Muscle of leg (tissue), 11 donors: ENCODE results near the gene ZBTB2. TPM values are rescaled to one million over a fixed set of nuclear protein-coding genes. Genes with fewer than 3 reads are reported as not detected.

ENCODE experiments used
- DNase-seq: peaks from one replicate; pipeline ENCODE4 v3.0.0; 2013
- H3K27ac ChIP-seq: one replicate; pipeline ENCODE4 v1.5.1; 2013; ENCODE audit warnings: mild to moderate bottlenecking, low read length, control low read depth
- H3K27me3 ChIP-seq: one replicate; pipeline ENCODE4 v1.6.1; 2013; ENCODE audit warnings: low read length; ENCODE audit not compliant: control insufficient read depth, insufficient read depth
- H3K36me3 ChIP-seq: one replicate; pipeline ENCODE4 v1.6.1; 2013; ENCODE audit warnings: low read length; ENCODE audit not compliant: control insufficient read depth, insufficient read depth
- H3K4me1 ChIP-seq: one replicate; pipeline ENCODE4 v1.6.1; 2013; ENCODE audit warnings: low read length; ENCODE audit not compliant: control insufficient read depth, insufficient read depth
- H3K4me3 ChIP-seq: one replicate; pipeline ENCODE4 v1.5.1; 2013; ENCODE audit warnings: low read length, control low read depth
- H3K9me3 ChIP-seq: replicated peaks from 2 replicates; pipeline ENCODE4 v1.6.1; 2013; ENCODE audit warnings: low read depth, low read length; ENCODE audit not compliant: control insufficient read depth
- WGBS: methylation state at CpG from one replicate; pipeline ENCODE4 v1.1.5; 2013; ENCODE audit warnings: missing lambda C conversion rate; ENCODE audit not compliant: insufficient coverage; 5-methylcytosine and 5-hydroxymethylcytosine counted together
- polyA plus RNA-seq, 8 donors: library from polyadenylated mRNA; unstranded; fragments of 120-200 nt; gene quantifications; one replicate each; pipeline versions ENCODE4 v1.2.1 to v1.2.3, GENCODE V29; 2013; ENCODE audit warnings: inconsistent platforms in 1 of 8, low replicate concordance in 1 of 8; ENCODE audit not compliant: insufficient read length in 8 of 8, insufficient read depth in 1 of 8
- total RNA-seq: library from RNA; stranded (reverse); fragments of 120-200 nt; gene quantifications from one replicate; pipeline ENCODE4 v1.2.4, GENCODE V29; 2013

The ZBTB2 gene
- total and polyA plus RNA-seq, 9 donors, result 8.2 to 14.7 (median 10.0) TPM

GRCh38 chr6:151339369-151339768, 52.0 kb downstream of the ZBTB2 start:
- 80% methylated on average over 1 of the region's 4 CpGs for WGBS

DNA sequence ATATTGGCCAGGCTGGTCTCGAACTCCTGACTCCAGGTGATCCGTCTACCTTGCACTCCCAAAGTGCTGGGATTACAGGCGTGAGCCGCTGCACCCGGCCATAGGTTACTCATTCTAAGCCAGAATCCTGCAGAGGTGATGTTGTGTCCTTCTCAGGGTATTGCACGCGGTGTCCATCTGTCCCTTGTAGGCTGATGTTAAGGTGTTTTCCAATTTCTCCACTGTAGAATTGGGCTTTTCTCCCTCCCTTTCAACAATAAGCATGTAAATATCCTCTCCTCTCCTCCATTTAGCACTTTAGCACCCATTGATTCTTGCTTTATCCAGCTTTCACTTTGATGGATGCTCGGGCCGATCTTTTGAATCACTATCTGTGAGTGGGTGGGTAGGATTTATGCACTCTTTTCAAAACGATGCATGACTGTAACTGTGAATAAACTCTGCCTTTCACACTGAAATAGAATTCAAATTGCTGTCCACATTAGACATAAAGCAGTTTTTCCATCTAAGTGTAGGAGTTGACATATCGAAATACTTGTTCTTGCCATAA, 52.6 kb downstream of the ZBTB2 start:
- WGBS, result 100% methylated on average over 2 of the region's 11 CpGs
- H3K4me1 ChIP-seq, result no peaks in the 10 kb centered on the region
- no peak for DNase-seq
- H3K36me3 ChIP-seq, result no peaks in the 10 kb centered on the region
- no peak overlapping the region for H3K4me3 ChIP-seq
- no peaks in the 10 kb centered on the region for H3K9me3 ChIP-seq
- H3K27ac ChIP-seq, result no peak overlapping the region
- H3K27me3 ChIP-seq, result no peaks in the 10 kb centered on the region

More at GRCh38 chr6:151339369-151339768, 52.0 kb downstream of the ZBTB2 start:
- DNase-seq, result no peak
- Histone ChIP-seq H3K36me3 (no peaks in the 10 kb centered on the region), H3K4me1 (no peaks in the 10 kb centered on the region), H3K9me3 (no peaks in the 10 kb centered on the region), H3K27ac (no peak overlapping the region), H3K4me3 (no peak overlapping the region), H3K27me3 (no peaks in the 10 kb centered on the region)

DNA sequence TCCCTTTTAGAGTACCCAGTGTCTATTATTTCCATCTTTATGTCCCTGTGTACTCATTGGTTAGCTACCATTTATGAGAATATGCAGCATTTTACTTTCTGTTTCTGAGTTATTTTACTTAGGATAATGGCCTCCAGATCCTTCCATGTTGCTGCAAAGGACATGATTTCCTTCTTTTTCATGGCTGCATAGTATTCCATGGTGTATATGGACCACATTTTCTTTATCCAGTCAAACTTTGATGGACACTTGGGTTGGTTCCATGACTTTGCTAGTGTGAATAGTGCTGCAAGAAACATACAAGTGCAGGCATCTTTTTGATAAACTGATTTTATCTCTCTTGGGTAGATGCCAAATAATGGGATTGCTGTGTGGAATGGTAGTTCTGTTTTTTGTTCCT, 55.4 kb downstream of the ZBTB2 start:
- Histone ChIP-seq H3K27ac (no peak overlapping the region), H3K36me3 (peaks cover 9% of the 10 kb centered on the region), H3K4me1 (peaks cover 3% of the 10 kb centered on the region), H3K4me3 (no peak overlapping the region), H3K9me3 (no peaks in the 10 kb centered on the region), H3K27me3 (no peaks in the 10 kb centered on the region)
- no peak for DNase-seq

DNA sequence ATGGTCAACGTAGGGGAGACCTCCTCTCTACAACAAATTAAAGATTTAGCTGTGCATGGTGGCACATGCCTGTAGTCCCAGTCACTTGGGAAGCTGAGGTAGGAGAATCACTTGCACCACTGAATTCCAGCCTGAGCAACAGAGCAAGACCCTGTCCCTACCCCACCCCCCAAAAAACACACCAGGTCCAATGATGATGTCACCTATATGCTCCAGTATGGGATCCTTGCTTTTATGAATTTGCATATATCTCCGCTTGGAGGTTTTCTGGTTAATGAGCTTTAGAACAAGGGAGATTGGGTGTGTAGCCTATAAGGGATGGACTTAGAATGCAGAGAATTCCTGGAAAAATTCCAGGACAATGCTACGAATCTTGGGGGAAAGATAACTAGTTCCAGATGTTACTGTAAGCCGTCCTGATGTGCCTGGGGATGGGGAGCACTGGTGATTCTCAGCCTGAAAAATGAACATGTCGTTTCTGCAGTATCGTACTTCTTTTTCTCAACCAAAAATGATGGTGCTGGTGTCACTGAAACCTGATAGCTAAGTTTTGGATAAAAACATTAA, 61.1 kb downstream of the ZBTB2 start:
- peak; percentile 94 for DNase-seq
- Histone ChIP-seq H3K9me3 (no peaks in the 10 kb centered on the region), H3K4me3 (no peak overlapping the region), H3K36me3 (peaks cover 9% of the 10 kb centered on the region), H3K4me1 (peaks cover 14% of the 10 kb centered on the region), H3K27ac (peak overlapping the region; percentile 82), H3K27me3 (peaks cover 3% of the 10 kb centered on the region)
- WGBS, result 10% methylated on average over 3 of the region's 6 CpGs

DNA sequence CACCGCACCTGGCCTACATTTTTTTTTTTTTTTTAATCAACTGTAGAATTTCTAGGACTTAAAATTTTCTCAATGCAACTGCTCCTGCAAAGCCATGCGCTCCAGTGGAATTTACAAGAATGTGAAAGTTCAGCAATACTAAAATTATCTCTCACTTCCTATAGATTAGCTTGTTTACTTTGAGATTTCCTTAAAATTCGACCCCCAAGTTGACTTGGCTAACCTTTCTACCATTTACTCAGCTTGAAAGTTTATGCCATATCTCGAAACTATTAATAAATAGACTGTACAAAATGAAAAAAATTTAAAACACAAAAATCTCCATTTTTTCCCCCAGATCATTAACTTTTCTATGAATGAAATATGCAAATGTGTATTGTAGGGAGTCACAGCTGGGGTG, 64.3 kb downstream of the ZBTB2 start:
- no peaks in the 10 kb centered on the region for H3K9me3 ChIP-seq
- DNase-seq, result no peak
- peaks cover 26% of the 10 kb centered on the region for H3K4me1 ChIP-seq
- no peaks in the 10 kb centered on the region for H3K36me3 ChIP-seq
- no CpG with 5 or more reads among the region's 4 CpGs for WGBS
- no peak overlapping the region for H3K27ac ChIP-seq
- H3K4me3 ChIP-seq, result peak overlapping the region; percentile 19
- H3K27me3 ChIP-seq, result peaks cover 3% of the 10 kb centered on the region

DNA sequence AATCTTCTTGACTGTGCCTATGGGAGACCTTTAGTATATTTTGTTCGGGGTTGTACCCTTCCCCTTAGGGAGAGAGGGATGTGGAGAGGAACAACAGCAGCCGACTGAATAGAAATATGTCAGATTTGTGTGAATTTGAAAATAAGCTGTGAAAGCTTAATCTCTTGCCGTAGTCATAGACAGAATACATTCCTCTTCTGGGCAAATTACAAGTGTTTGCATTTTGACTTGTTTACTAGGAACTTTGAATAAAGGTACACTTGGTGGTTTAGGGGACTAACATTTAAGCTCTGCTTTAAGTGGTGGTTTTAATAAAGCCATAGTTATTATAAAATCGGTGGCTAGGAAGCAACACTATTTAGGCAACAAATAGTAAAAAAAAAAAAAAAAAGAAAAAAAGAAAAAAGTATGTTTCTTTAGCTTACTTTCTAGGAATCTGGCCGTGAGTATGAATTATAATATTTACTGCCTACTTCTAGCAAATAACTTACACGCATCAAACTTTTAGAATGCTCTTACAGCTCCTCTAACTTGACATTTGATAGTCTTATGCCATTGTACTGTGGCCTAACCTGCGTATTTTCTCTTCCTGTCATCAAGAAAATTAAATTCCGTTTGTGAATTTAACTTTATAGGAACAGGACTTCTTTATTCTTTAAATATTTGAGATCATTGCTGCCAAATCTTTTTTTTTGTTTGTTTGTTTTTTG, 65.1 kb downstream of the ZBTB2 start:
- Histone ChIP-seq H3K27ac (peak overlapping the region; percentile 94), H3K27me3 (peaks cover 3% of the 10 kb centered on the region), H3K9me3 (no peaks in the 10 kb centered on the region), H3K36me3 (no peaks in the 10 kb centered on the region), H3K4me1 (peaks cover 26% of the 10 kb centered on the region), H3K4me3 (peak overlapping the region; percentile 75)
- WGBS, result no CpG with 5 or more reads among the region's 8 CpGs
- no peak for DNase-seq

GRCh38 chr6:151325075-151326050, 66.0 kb downstream of the ZBTB2 start:
- H3K4me3 ChIP-seq, result peak overlapping the region; percentile 75
- peak overlapping the region; percentile 94 for H3K27ac ChIP-seq
- H3K9me3 ChIP-seq, result no peaks in the 10 kb centered on the region
- H3K36me3 ChIP-seq, result no peaks in the 10 kb centered on the region
- H3K27me3 ChIP-seq, result peaks cover 3% of the 10 kb centered on the region
- peaks cover 25% of the 10 kb centered on the region for H3K4me1 ChIP-seq
- peak; percentile 90 for DNase-seq
- WGBS, result 1% methylated on average over 30 of the region's 46 CpGs

GRCh38 chr6:151324488-151324825, 66.9 kb downstream of the ZBTB2 start:
- 0% methylated on average over 1 of the region's 6 CpGs for WGBS
- H3K9me3 ChIP-seq, result no peaks in the 10 kb centered on the region
- no peak overlapping the region for H3K4me3 ChIP-seq
- DNase-seq, result no peak
- peaks cover 3% of the 10 kb centered on the region for H3K27me3 ChIP-seq
- H3K36me3 ChIP-seq, result no peaks in the 10 kb centered on the region
- peak overlapping the region; percentile 94 for H3K27ac ChIP-seq
- peaks cover 19% of the 10 kb centered on the region for H3K4me1 ChIP-seq

DNA sequence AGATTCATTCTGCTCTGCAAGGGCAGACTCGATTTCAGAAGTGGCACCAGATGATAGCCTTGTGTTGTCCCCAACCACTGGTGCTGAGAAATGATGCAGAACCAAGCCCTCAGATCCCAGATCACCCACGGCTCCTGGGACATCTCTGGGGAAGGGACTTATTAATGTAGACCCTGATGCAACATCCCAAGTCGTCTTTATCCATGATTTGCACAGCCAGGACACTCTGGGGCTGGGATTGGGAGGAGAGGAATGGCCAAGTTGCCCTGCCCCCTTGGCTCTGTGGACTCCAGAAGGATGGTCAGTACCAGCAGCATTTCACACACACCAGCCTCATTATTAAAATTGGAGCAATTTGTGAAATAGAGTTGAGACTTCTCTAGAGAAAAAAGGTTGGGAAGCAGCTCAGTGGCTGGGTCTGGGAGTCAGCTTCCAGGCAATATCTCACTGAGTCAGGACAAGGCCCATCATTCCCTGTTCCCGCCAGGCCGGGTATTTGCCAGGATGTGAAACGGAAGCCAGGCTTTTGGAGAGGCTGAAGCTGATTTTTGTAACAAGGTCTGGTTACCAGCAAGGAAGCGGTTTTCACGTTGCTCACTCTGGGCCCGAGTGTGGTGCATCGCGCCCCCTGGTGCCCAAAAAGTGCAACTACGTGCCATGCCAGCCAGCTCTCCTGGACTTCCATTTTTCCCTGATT, 67.4 kb downstream of the ZBTB2 start:
- peak; percentile 96 for DNase-seq
- Histone ChIP-seq H3K27me3 (peaks cover 3% of the 10 kb centered on the region), H3K36me3 (no peaks in the 10 kb centered on the region), H3K4me3 (no peak overlapping the region), H3K4me1 (peaks cover 19% of the 10 kb centered on the region), H3K9me3 (no peaks in the 10 kb centered on the region), H3K27ac (peak overlapping the region; percentile 94)
- WGBS, result 7% methylated on average over 10 of the region's 12 CpGs
